AG10803 (cell line): ENCODE measurements around the gene FOXP2.
A peak's percentile ranks its signal among the peaks of the same experiment; 100 is the strongest.

ENCODE experiments used
- DNase-seq: peaks from one replicate; pipeline ENCODE4 v3.0.0; 2010; ENCODE audit warnings: low read depth
- H3K4me3 ChIP-seq: 2 replicates; pipeline ENCODE4 v1.5.1; 2011; ENCODE audit warnings: mild to moderate bottlenecking, low read length, control low read depth
- TF ChIP-seq, protein P1 (sequence below): conservative IDR thresholded peaks from 2 replicates; pipeline ENCODE4 v1.5.1; 2011; ENCODE audit warnings: mild to moderate bottlenecking, low read length, control low read depth, inconsistent platforms

The FOXP2 gene

DNA sequence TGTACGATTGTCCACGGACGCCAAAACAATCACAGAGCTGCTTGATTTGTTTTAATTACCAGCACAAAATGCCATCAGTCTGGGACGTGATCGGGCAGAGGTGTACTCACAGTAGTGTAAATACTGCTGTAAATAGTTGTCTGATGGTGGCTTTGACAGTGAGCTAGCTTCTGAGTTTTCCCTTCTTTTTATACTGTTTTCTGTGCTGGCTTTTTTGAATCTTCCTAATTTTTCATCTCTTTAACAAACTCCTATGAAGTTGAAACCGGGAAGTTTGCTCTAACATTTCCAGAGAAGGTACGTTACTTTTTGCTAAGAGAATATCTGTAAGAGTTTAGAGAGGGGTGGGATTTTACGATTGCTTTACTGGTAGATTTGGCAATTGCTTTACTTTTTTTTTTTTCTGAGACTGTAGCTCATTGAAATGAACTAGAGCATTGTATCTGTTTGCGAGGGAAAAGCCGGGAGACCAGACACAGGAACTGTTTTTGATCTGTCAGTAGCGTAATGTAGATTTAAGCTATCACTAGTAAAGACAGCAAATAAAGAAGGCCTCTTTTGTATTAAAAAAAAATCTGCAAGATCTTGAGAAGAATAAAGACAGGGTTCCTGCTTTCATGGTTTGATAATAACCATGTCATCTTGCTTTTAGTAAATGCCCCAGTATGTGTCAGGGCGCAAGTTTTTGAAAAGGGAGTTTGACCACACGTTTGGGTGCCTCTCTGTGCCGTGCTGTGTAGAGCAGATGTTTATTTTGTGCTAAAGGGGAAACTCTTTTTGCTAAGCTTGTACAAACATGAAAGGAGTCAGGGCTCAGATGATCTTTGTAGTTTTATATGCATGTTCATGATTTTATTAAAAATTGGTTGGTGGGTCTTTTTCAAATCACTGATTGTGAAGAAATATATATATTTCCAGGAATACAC is 712 bp downstream of the FOXP2 start:
- no peak for DNase-seq
- TF ChIP-seq, protein P1, sequence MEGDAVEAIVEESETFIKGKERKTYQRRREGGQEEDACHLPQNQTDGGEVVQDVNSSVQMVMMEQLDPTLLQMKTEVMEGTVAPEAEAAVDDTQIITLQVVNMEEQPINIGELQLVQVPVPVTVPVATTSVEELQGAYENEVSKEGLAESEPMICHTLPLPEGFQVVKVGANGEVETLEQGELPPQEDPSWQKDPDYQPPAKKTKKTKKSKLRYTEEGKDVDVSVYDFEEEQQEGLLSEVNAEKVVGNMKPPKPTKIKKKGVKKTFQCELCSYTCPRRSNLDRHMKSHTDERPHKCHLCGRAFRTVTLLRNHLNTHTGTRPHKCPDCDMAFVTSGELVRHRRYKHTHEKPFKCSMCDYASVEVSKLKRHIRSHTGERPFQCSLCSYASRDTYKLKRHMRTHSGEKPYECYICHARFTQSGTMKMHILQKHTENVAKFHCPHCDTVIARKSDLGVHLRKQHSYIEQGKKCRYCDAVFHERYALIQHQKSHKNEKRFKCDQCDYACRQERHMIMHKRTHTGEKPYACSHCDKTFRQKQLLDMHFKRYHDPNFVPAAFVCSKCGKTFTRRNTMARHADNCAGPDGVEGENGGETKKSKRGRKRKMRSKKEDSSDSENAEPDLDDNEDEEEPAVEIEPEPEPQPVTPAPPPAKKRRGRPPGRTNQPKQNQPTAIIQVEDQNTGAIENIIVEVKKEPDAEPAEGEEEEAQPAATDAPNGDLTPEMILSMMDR = no peak
- H3K4me3 ChIP-seq = peak overlapping the region; percentile 39

DNA sequence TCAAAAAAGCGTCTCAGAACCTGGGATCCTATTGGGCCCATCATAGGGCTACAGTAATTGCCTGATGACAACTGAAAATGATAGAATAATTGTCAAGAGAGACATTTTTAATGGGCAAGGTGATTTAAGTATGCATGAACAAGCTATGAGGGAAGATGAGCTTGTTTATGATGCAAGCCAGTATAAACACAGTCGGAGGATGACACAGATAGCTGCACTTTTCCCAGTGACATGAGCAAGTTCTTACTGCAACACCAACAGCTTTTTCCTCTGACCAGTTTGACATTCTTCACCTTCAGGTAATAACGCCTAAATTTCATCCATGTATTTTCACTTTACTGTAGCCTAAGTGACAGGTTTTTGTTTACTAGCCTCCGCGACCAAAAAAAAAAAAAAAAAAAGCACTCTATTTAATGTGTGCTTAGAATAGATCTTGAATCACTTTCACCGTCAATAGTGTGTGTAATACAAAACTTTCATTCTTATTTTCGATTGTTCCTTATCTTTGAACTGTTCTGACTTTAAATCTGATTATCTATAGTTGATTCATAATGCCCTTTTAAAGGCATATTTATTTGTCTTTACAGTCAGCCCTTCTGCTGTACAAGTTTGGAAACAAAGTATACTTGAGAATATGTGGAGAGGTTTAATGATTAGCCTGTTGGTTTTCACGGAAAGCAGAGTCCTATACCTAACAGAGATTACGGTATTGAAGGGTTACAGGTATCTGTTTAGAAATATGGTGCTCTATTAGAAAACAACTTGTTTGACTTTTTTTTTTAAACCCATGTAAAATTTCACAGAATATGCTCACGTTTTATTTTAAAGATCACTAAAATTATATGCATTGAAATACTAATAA is 1.7 kb downstream of the FOXP2 start:
- no peak for DNase-seq
- no peak overlapping the region for H3K4me3 ChIP-seq
- TF ChIP-seq, protein P1 = no peak

DNA sequence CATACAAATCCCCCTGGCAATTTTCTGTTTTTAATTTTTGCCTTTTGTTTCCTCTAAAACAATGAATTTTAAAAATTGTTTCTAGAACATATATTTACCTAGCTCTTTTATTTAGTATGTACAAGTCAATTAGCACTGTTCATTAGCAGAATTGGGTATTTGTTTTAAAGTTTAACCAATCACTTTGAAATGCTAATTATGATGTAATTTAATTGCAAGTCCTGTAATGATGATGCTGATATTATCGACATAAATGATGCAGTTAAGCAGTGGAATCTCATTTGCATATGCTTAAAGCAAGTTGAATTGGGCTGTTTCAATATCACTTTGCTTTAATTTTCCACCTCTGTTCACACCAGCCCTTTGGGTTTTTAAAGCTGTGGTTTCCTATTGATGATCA is 2.7 kb downstream of the FOXP2 start:
- no peak overlapping the region for H3K4me3 ChIP-seq
- TF ChIP-seq, protein P1 = no peak
- DNase-seq = no peak

DNA sequence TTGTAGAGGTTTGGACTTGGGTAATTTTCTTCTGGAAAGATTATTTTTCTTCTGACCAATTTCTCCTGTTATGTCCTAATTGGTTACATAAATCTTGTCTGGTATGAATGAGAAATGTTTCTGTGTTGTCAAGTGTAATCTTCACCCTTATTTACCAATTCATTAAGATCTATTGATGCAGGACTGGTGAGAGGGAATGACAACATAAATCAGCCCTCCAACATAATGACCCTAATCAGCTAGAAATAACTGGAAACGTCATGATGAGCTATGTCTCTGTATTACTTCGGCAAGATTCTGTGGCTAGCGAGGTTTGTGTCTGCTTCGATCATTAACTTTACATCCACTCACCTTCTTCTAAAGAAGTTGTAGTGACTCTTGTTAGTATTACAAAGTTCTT is 3.5 kb downstream of the FOXP2 start:
- DNase-seq = no peak
- TF ChIP-seq, protein P1 = no peak
- no peak overlapping the region for H3K4me3 ChIP-seq

DNA sequence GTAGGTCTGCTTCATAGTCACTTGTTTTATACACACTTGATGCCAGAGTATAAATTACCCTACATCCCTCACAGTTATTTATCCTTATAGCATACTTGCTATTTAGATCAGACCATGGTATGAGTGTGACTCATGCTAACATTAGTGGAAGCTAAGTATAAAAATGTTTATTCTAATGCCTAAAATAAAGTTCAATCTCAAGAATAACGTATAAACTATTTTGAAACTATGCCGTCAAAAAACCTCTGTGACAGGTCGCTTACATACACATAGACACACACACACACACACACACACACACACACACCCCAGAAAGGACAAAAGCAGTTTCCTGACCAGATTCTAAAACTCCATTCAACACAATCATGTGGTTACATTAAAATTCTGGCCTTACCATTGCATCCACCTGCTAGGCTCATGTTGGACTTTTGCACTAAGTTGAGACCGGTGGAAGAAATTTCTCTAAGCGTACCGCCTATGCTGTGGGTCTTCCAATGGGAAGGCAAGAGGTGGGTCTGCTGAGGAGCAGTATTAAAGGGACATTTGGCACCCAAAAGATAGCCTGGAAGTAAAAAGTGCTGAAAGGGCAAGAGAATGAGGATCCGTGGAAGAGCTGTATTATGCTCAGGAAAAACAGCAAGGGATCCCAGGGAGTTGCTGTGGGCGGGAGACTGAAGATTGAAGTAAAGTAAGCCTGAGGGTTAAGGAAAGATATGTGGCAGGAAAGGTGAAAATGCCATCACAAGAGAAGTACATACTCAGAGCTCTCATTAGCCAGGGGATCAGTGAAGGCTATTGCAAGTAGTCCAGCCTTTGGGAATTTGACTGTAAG is 5.0 kb downstream of the FOXP2 start:
- H3K4me3 ChIP-seq = no peak overlapping the region
- no peak for DNase-seq
- TF ChIP-seq, protein P1 = no peak

DNA sequence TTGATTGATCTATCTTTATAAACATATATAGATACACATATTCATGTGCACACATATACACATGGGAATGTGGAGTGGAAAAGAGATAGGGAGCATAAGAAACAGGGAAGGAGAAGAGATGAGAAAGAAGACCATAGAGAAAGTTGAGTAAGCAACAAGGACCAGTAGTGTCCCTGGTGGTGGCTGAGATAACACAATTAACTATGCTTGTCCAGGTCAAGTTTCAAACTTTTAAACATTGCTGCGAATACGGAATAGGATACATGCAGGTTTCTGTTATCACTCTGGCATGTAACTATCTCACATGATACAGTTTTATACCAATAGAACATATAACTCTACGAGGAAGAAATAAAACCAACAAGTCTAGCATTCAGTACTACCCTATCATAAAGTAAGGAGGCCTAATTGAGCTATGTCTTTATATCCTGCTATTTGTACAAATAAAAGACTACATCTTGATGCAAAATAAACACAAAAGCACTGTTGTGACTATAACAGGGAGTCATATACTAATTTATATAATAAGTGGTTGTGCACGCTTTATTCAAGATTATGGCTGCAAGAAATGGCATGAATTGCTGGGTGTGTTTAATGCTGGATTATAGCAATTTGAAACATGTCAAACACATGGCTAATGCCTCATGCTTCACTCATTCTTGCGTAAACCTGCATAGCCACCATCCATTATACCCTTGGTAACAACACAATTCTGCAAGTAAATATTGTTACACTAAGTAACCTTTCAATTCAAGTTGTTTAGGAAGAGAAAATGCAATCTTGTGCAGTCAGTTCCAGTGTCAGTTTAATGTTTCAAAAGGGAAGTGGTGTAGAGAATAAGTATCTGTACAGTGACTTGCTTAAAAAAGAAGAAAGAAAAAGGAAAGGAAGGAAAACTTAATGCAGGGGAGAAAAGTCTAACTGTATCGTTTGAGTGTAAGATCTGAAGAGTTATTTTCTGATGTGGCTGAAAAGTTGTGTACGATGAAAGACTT is 8.2 kb downstream of the FOXP2 start:
- TF ChIP-seq, protein P1 = peak; percentile 46
- H3K4me3 ChIP-seq = no peak overlapping the region
- DNase-seq = no peak
